Activated effector memory CD4-positive, alpha-beta T cell treated with Interleukin-2 at 50 U/mL for 16 hours (primary cell): ENCODE measurements around the gene FER.
"Not testable (repeated sequence)": the region's sequence is repeated elsewhere in the genome, so short reads cannot be mapped to it uniquely, and the experiment has no call there.

ENCODE experiments used
- DNase-seq: peaks from one replicate; pipeline ENCODE4 v3.0.0-alpha.2; 2020

Gene FER

DNA sequence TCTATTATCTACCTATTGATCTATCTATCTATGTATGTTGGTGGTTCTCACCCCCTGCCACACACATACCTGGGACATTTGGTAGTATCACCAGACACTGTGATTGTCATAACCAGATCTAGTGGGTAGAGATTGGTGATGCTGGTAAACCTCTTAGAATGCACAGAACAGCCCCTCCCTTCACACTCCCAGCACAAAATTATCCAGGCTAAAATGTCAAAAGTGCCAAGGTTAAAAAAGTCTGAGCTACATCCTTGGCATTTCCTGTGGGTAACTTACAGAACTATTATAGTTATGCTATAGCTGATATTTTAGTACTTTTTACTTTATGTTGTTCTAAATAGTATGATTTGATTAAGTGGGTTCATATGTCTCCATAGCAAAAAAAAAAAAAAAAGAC lies 151.0 kb downstream of the FER start:
- no peak for DNase-seq

DNA sequence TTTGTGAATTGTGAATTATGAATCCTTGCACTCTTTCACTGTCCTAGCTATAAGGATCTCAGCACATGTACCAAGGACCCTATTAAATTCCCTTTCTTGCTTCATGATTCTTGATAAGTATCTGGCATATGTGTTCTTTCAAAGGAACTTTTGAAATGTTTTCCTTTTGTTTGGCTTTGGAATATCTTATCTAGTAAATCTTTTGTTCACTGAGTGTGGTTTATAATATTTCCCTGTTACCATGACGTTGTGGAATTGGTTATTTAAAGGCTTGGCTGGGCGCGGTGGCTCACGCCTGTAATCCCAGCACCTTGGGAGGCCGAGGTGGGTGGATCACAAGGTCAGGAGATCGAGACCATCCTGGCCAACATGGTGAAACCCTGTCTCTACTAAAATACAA lies 151.5 kb downstream of the FER start:
- DNase-seq: not testable (repeated sequence)

GRCh38 chr5:108900668-108901067 lies 153.0 kb downstream of the FER start:
- no peak for DNase-seq

DNA sequence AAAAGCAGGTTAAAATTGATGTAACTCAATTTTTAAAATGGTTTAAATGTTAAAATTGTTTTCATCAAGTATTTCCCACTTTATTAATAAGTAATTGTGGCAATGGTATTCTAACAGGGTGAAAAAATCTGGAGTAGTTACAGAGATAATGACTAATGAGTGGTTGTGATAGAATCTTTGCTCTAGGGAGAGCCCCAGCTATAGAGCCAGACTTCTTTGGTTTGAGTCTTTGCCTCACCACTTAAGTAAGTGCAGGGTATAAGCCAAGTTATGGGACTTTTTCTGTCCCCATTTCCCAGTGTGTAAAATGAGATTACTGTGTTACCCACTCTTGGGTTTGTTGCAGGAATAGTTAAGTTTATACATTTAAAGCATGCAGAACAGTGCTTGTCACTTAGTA lies 158.1 kb downstream of the FER start:
- DNase-seq: no peak

DNA sequence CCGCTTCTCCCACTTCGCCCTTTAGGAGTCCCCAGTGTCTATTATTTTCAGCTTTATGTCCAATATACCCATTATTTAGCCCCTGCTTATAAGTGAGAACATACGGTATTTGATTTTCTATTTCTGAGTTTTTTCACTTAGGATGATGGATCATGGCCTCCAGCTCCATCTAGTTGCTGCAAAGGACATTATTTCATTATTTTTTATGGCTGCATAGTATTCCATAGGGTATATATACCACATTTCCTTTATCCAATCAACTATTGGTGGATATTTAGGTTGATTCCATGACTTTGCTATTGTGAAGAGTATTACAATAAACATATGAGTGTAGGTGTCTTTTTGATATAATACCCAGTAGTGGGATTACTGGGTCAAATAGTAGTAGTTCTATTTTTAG lies 162.9 kb downstream of the FER start:
- no peak for DNase-seq

DNA sequence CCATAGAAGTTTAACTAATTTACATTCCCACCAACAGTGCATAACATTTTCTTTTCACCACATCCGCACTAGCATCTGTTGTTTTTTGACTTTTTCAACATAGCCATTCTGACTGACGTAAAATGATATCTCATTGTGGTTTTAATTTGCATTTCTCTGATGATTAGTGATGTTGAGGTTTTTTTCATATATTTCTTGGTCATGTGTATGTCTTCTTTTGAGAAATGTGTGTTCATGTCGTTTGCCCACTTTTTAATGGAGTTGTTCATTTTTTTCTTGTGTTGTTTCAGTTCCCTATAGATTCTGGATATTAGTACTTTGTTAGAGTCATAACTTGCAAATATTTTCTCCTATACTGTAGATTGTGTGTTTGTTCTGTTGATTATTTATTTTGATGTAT lies 163.4 kb downstream of the FER start:
- no peak for DNase-seq

- DNase-seq: no peak
Observed at GRCh38 chr5:108917596-108917995, 169.9 kb downstream of the FER start.

DNA sequence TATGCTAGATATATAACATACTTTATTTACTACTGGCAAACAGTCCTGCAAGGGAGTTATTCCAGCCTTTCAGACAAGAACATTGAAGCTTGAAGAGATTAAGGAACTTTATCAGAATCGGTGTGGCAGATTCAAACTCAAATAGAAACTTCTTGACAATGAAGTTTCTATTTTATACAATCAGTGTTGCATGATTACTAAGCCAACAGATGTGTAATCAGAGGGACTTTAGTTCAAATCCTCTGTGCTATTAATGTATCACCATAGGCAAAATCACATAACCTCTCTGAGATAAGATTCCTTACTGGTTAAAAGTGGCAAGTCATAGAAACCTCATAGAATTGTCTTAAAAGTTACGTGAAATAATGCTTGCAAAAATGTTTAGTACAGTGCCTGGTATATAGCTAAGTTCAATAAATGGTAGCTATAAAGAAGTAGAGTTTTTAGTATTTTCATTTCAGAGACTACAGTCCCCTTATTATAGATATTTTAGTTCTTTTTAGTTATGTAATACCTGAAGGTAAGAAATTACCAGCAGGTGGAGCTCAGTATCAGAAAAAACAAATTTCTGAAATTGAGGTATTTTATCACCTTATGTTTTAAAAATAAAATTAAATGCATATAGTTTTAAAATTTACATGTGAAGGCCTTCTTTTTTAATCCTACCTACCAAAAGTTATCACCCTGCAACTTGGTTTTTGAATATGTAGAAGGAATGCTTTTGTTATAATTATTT lies 172.1 kb downstream of the FER start:
- DNase-seq: no peak

DNA sequence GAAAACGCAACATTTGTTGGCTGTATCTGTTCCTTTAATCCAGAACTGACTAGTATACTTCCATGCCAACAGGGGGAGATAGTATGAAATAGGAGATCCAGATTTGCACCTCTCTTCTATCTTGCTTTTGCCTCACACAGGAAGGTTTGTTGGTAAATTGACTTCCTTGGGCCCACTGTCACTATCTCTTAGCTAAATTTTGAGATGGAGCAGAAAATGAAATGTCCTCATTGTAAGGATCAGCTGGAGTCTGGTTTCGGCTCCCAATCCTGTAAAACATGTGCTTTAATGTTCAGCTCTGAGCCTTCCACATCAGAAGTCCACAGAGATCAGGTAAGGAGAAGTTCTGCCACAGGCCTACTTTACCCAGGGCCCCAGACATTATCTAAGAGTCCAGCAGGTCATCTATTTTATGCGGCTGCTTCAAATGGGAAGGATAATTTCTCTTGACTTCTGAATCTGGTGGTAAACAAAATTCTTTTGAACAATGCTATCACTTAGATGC lies 176.8 kb downstream of the FER start:
- no peak for DNase-seq

- no peak for DNase-seq
Observed at GRCh38 chr5:108925073-108925472, 177.4 kb downstream of the FER start.

- no peak for DNase-seq
Observed at GRCh38 chr5:108930107-108930506, 182.4 kb downstream of the FER start.

DNA sequence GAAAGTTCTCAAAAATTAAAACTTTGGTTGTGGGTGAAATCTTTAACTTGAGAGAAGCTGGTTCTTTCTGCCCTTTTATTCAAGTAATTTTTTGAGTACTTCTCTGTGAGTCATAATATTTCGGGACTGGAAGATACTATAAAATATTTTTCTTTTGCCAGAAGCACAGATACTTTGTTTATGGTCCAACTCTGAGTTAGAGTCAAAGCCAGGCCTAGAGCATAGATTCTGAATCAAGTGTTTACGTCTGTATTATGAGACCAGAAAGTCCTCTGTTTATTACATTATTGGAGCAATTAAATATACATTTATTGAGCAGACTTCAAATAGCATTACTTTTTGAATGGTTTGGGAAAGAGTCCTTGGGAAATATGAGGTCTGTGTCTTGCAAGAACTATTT lies 187.9 kb downstream of the FER start:
- DNase-seq: no peak

DNA sequence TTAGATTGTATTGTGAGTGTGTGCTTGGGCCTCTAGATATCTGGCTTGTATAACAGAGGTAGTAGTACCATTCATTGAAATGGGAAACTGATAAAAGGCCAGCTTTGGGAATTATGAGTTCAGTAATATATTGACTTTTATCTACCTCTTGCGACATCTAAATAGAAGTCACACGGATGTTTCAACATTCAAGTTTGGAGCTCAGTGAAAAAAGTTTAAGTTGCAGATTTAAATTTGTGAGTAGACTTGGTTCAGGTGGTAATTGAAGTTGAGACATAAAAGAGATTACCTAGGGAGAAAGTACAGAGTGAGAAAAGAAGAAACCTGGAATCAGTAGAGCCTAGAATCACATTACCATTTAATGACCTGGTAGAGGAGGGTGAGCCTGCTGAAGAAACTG lies 189.5 kb downstream of the FER start:
- no peak for DNase-seq

DNA sequence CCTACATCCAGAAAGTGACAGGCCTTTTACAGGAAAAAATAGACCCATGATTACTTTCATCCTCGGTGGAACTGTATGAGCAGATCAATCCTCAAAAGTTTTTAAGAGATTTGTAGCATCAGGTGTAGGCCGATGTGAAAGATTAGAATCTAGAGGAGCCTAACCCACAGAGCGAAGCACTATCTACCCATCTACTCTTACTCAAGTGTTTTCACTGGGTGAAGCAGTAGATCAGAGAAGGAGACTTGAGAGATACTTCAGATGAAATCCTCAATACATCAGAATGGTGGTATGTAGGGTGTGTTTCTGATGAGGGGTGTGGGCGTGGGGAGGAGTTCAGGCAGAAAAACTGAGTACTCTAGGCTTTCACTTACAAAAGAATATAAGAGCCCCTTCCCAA lies 192.8 kb downstream of the FER start:
- no peak for DNase-seq

DNA sequence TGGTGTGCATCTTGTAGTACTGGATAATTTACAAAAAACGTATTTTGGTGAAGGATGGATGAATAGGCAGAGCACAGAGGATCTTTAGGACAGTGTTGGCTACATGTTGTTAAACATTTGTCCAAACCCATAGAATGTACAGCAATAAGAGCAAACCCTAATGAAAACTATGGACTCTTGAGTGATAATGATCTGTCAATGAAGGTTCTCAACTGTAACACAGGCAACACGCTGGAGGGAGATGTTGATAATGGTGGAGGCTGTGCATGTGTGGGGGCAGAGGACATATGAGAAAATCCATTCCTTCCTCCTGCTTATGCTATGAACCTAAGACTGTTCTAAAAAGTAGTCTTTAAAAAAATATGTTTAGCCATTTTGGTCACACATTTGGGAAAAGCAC lies 194.0 kb downstream of the FER start:
- DNase-seq: no peak

DNA sequence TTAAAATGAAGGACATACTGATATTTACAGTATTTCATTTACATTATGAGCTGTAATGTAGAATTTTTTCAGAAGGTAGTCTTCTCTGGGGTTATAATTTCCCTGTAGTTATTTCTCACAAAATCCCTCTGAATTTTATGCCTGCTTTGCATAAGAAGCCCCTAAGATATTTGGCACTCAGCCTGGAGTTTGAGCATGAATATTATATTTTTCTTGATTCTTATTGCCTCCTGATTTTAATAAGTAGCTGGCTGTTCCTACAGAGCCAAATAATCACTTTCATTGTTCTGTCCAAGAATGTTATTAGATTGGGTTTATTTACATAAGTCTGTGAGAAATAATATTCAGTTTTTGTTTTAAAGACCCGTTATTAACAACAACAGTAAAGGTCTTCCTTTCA lies 195.0 kb downstream of the FER start:
- no peak for DNase-seq

DNA sequence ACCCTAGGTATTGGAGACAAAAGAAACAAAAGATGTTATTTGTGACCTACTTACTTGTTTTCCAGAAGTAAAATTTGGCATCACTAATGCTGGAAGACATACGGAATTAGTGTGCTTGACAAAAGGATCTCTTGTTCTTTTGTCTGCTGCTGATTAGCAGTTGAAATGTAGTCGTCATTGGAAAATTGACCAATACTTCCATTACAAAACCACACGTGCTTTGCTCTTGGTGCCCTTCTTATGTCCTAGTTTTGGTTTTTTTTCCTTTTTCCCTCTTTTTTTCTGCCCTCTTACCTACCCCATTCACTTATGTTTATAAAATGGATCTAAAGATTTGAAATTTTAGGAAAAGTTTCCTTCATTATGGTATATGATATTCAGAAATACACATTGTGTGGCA lies 197.4 kb downstream of the FER start:
- no peak for DNase-seq

GRCh38 chr5:108946008-108946407 lies 198.3 kb downstream of the FER start:
- no peak for DNase-seq

DNA sequence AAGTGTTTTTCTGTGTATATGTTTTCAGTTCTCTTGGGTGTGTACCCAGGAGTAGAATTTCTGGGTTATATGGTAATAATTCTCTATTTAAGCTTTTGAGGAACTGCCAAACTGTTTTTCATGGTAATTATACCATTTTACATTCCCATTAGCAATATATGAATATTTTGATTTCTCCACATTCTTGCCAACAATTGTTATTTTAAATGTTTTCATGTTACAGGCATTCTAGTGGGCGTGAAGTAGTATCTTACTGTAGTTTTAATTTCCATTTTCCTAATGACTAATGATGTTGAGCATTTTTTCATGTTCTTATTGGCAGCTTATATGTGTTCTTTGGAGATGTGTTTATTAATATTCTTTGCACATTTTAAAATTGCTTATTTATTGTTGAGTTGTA lies 199.5 kb downstream of the FER start:
- DNase-seq: no peak

- no peak for DNase-seq
Observed at GRCh38 chr5:108950276-108950675, 202.6 kb downstream of the FER start.

GRCh38 chr5:108953940-108954339 lies 206.2 kb downstream of the FER start:
- DNase-seq: no peak

GRCh38 chr5:108957333-108957732 lies 209.6 kb downstream of the FER start:
- DNase-seq: no peak

DNA sequence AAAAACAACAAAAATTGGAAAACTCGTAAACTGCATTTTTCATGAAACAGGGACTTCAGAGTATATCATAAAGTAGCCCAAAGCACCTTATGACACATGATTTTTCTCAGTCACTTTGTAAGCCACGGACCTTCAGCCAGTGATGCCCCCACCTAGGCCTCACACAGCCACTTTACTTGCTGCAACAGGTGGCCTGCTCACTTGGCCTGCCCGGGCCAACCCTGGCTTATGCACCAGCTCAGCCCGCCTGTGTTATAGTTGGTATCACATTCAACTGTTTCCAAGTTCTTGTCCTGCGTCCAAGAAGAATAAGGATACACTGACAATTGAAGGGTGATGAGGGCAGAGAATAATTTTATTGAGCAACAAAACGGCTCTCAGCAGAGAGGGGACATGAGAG lies 219.2 kb downstream of the FER start:
- DNase-seq: no peak

DNA sequence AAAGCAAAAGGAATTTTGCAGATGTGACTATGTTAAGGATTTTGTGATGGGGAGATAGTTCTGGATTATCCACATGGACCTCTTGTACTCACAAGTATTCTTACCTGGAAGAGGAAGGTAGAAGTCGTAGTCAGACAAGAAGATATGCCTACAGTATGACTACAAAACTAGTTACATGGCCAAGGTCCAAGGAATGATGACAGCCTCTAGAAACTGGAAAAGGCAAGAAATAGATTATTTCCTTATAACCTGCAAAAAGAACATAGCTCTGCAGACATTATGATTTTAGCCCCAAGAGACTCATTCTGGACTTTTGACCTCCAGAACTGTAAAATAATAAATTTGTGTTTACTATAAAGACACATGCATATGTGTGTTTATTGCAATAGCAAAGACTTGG lies 226.9 kb downstream of the FER start:
- DNase-seq: no peak

- no peak for DNase-seq
Observed at GRCh38 chr5:108975697-108976096, 228.0 kb downstream of the FER start.
